H1 (cell line): ENCODE data around the gene TBCD. TPM values are rescaled to one million over a fixed set of nuclear protein-coding genes. Genes with fewer than 3 reads are reported as not detected.

Experiments
- CTCF ChIA-PET: fragments of 300-600 bp; sonication (Branson Sonifier 250); formaldehyde crosslinking; loops from one replicate; lab custom pipeline; 2021; ENCODE audit not compliant: partially characterized antibody; lab: Charles Lee
- POLR2A ChIA-PET: fragments of 300-600 bp; sonication (Branson Sonifier 250); formaldehyde crosslinking; loops from one replicate; lab custom pipeline; 2021; ENCODE audit warnings: inconsistent platforms; ENCODE audit not compliant: partially characterized antibody; lab: Charles Lee
- DNase-seq, 2 experiments: peaks; one replicate each; pipeline versions ENCODE4 v3.0.0 to v3.0.0-alpha.2; 2010 to 2022; ENCODE audit warnings: low spot score in 2 of 2, low read depth in 1 of 2, mixed read lengths in 1 of 2
- FAIRE-seq: peaks from 2 replicates; lab custom pipeline; 2011; peaks lifted over from hg19 to GRCh38; lab: Jason Lieb, UNC
- H2AFZ ChIP-seq: 2 replicates; pipeline ENCODE4 v1.8.1; 2012; ENCODE audit warnings: low read length, inconsistent platforms
- H2AK5ac ChIP-seq: 2 replicates; pipeline ENCODE4 v1.6.1; 2013; ENCODE audit warnings: low read depth, low read length
- H2BK120ac ChIP-seq: replicated peaks from 2 replicates; pipeline ENCODE3; 2013; ENCODE audit warnings: low read depth, low read length, inconsistent platforms
- H2BK12ac ChIP-seq: 2 replicates; pipeline ENCODE4 v1.6.1; 2013; ENCODE audit warnings: low read depth, low read length
- H2BK15ac ChIP-seq: 2 replicates; pipeline ENCODE4 v1.6.1; 2013; ENCODE audit warnings: low read length
- H2BK20ac ChIP-seq: 2 replicates; pipeline ENCODE4 v1.6.1; 2013; ENCODE audit warnings: low read length
- H2BK5ac ChIP-seq: 2 replicates; pipeline ENCODE4 v1.6.1; 2013; ENCODE audit warnings: low read depth, low read length
- H3K14ac ChIP-seq: 2 replicates; pipeline ENCODE4 v1.6.1; 2013; ENCODE audit warnings: inconsistent platforms; ENCODE audit not compliant: insufficient read length
- H3K18ac ChIP-seq: 2 replicates; pipeline ENCODE4 v1.6.1; 2013; ENCODE audit warnings: low read length; ENCODE audit errors: extremely low read depth
- H3K23ac ChIP-seq: 2 replicates; pipeline ENCODE4 v1.6.1; 2013; ENCODE audit warnings: inconsistent platforms; ENCODE audit not compliant: insufficient read length
- H3K23me2 ChIP-seq: 2 replicates; pipeline ENCODE4 v1.6.1; 2013; ENCODE audit warnings: low read depth, low read length
- H3K27ac ChIP-seq: 2 replicates; pipeline ENCODE4 v1.6.1; 2011; ENCODE audit warnings: low read depth, low read length, inconsistent platforms
- H3K27me3 ChIP-seq, 4 experiments: replicated peaks in 1 of 4; 1 replicate in 1 of 4; 2 replicates in 3 of 4; pipeline versions ENCODE4 v1.6.1 to v1.8.1; 2011 to 2013; ENCODE audit warnings: low read length in 3 of 4, mild to moderate bottlenecking in 3 of 4, inconsistent platforms in 2 of 4, mixed read lengths in 2 of 4, moderate library complexity in 1 of 4; ENCODE audit not compliant: control insufficient read depth in 3 of 4, insufficient read depth in 3 of 4; ENCODE audit errors: extremely low read depth in 1 of 4
- H3K36me3 ChIP-seq, 4 experiments: 2 replicates each; pipeline versions ENCODE4 v1.6.1 to v1.8.1; 2011 to 2013; ENCODE audit warnings: mild to moderate bottlenecking in 4 of 4, low read length in 3 of 4, moderate library complexity in 2 of 4, control low read depth in 1 of 4, inconsistent platforms in 1 of 4; ENCODE audit not compliant: insufficient read depth in 4 of 4, control insufficient read depth in 2 of 4
- H3K4ac ChIP-seq: replicated peaks from 2 replicates; pipeline ENCODE3; 2013; ENCODE audit warnings: low read length, low read depth, mixed read lengths, inconsistent platforms; ENCODE audit not compliant: insufficient read length
- H3K4me1 ChIP-seq, 4 experiments: replicated peaks in 1 of 4; 1 replicate in 1 of 4; 2 replicates in 3 of 4; pipeline versions ENCODE4 v1.6.1 to v1.8.1; 2011 to 2013; ENCODE audit warnings: low read length in 3 of 4, inconsistent platforms in 2 of 4, mixed read lengths in 1 of 4; ENCODE audit not compliant: insufficient read depth in 4 of 4, control insufficient read depth in 3 of 4
- H3K4me2 ChIP-seq, 2 experiments: 2 replicates each; pipeline versions ENCODE4 v1.6.1 to v1.8.1; 2011 to 2013; ENCODE audit warnings: low read depth in 2 of 2, low read length in 2 of 2, control low read depth in 1 of 2, inconsistent platforms in 1 of 2, mild to moderate bottlenecking in 1 of 2; ENCODE audit not compliant: insufficient read depth in 1 of 2
- H3K4me3 ChIP-seq, 4 experiments: fragments of 200-600, 300-600 bp in 1 of 4; sonication (generic), shearing (Covaris generic), sonication (Bioruptor Twin) in 1 of 4; 2 replicates each; pipeline versions ENCODE4 v1.5.1 to v1.8.1; 2011 to 2016; ENCODE audit warnings: low read length in 4 of 4, low read depth in 3 of 4, control low read depth in 2 of 4, inconsistent platforms in 2 of 4, mild to moderate bottlenecking in 2 of 4, mixed read lengths in 1 of 4, moderate library complexity in 1 of 4; ENCODE audit not compliant: insufficient read depth in 2 of 4; ENCODE audit errors: extremely low read depth in 1 of 4
- H3K56ac ChIP-seq: replicated peaks from 2 replicates; pipeline ENCODE3; 2013; ENCODE audit warnings: low read depth, mild to moderate bottlenecking, mixed read lengths, low read length, inconsistent platforms; ENCODE audit not compliant: insufficient read length
- H3K79me1 ChIP-seq: 2 replicates; pipeline ENCODE4 v1.6.1; 2013; ENCODE audit warnings: low read depth, low read length, control low read depth
- H3K79me2 ChIP-seq, 2 experiments: 2 replicates each; pipeline versions ENCODE4 v1.6.1 to v1.8.1; 2012 to 2013; ENCODE audit warnings: low read length in 2 of 2, mild to moderate bottlenecking in 2 of 2, inconsistent platforms in 1 of 2; ENCODE audit not compliant: insufficient read depth in 2 of 2, control insufficient read depth in 1 of 2
- H3K9ac ChIP-seq, 4 experiments: replicated peaks in 1 of 4; 1 replicate in 1 of 4; 2 replicates in 3 of 4; pipeline versions ENCODE4 v1.6.1 to v1.8.1; 2011 to 2013; ENCODE audit warnings: low read depth in 3 of 4, low read length in 3 of 4, control low read depth in 2 of 4, mild to moderate bottlenecking in 2 of 4, moderate library complexity in 2 of 4, inconsistent platforms in 1 of 4; ENCODE audit errors: extremely low read depth in 1 of 4
- H3K9me3 ChIP-seq, 2 experiments: 2 replicates each; pipeline versions ENCODE4 v1.6.1 to v1.8.1; 2012 to 2013; ENCODE audit warnings: mild to moderate bottlenecking in 2 of 2, moderate library complexity in 2 of 2, control low read depth in 1 of 2, inconsistent platforms in 1 of 2, low read depth in 1 of 2, low read length in 1 of 2, mixed read lengths in 1 of 2; ENCODE audit not compliant: insufficient read depth in 2 of 2
- H4K20me1 ChIP-seq, 2 experiments: replicated peaks in 1 of 2; 2 replicates each; pipeline versions ENCODE3 to v1.8.1; 2011 to 2013; ENCODE audit warnings: inconsistent platforms in 2 of 2, low read length in 2 of 2, mild to moderate bottlenecking in 1 of 2; ENCODE audit not compliant: insufficient read depth in 2 of 2, control insufficient read depth in 1 of 2
- H4K5ac ChIP-seq: 2 replicates; pipeline ENCODE4 v1.6.1; 2013; ENCODE audit warnings: low read length, low read depth, mixed read lengths, inconsistent platforms; ENCODE audit not compliant: insufficient read length
- H4K8ac ChIP-seq: 2 replicates; pipeline ENCODE4 v1.8.0; 2013; ENCODE audit warnings: mild to moderate bottlenecking, moderate library complexity, low read length, inconsistent platforms; ENCODE audit not compliant: insufficient read depth; ENCODE audit errors: extremely low read depth
- H4K91ac ChIP-seq: replicated peaks from 2 replicates; pipeline ENCODE3; 2013; ENCODE audit warnings: low read length, mixed read lengths, inconsistent platforms; ENCODE audit not compliant: insufficient read length
- BCL11A ChIP-seq, 2 experiments: IDR thresholded peaks; one replicate each; pipeline ENCODE4 v1.6.1; 2011; ENCODE audit warnings: low read depth in 2 of 2, low read length in 2 of 2, mild to moderate bottlenecking in 2 of 2
- EP300 ChIP-seq, 2 experiments: IDR thresholded peaks; 1 replicate in 1 of 2; 2 replicates in 1 of 2; pipeline ENCODE4 v1.6.1; 2011 to 2012; ENCODE audit warnings: low read depth in 2 of 2, low read length in 2 of 2, mild to moderate bottlenecking in 2 of 2, borderline replicate concordance in 1 of 2, inconsistent platforms in 1 of 2, moderate library complexity in 1 of 2
- GABPA ChIP-seq: IDR thresholded peaks from 2 replicates; pipeline ENCODE4 v1.6.1; 2011; ENCODE audit warnings: mild to moderate bottlenecking, low read length, moderate library complexity, borderline replicate concordance; ENCODE audit not compliant: insufficient read depth
- GTF2F1 ChIP-seq: IDR thresholded peaks from 2 replicates; pipeline ENCODE4 v1.6.1; 2012; ENCODE audit warnings: low read depth, low read length, improper control_type of control experiment, borderline replicate concordance
- KDM1A ChIP-seq: fragments of 200-600, 300-600 bp; sonication (generic); IDR thresholded peaks from 2 replicates; pipeline ENCODE4 v1.7.1; 2016; ENCODE audit warnings: mild to moderate bottlenecking, low read length, borderline replicate concordance
- TAF7 ChIP-seq: optimal IDR thresholded peaks from 2 replicates; pipeline ENCODE3; 2011; ENCODE audit warnings: low read depth, mild to moderate bottlenecking, inconsistent platforms, low read length, moderate library complexity, borderline replicate concordance
- WGBS, 2 experiments: shearing (Covaris generic) in 1 of 2; methylation state at CpG; one replicate each; pipeline versions ENCODE4 v1.1.6 to v1.1.7; 2013 to 2015; ENCODE audit warnings: low lambda C conversion rate in 2 of 2, mixed read lengths in 2 of 2, inconsistent platforms in 1 of 2, low coverage in 1 of 2, missing lambda C conversion rate in 1 of 2; ENCODE audit not compliant: insufficient replicate concordance in 2 of 2, insufficient coverage in 1 of 2, insufficient read length in 1 of 2; ENCODE audit errors: extremely low coverage in 1 of 2, missing lambda C conversion rate in 1 of 2; 5-methylcytosine and 5-hydroxymethylcytosine counted together
- polyA plus RNA-seq, 7 experiments: library from polyadenylated mRNA; depleted of rRNA in 3 of 7; stranded (reverse) in 5 of 7; unstranded in 2 of 7; fragments of >200 nt in 5 of 7; fragments of 200-250 nt in 2 of 7; gene quantifications; 1 replicate in 5 of 7; 2 replicates in 1 of 7; 4 replicates in 1 of 7; pipeline versions ENCODE4 v1.2.1 to v1.2.3, GENCODE V29; 2011 to 2013; ENCODE audit warnings: missing spikeins in 2 of 7, mixed read lengths in 2 of 7
- total RNA-seq: library from RNA; stranded (reverse); fragmentation: NEBNext Ultra II Directional; extraction: Animal tissue kit (Norgen Biotek cat#: 25700); gene quantifications from 2 replicates; pipeline ENCODE4 v1.2.1, GENCODE V29; 2021

The TBCD gene
- total and polyA plus RNA-seq, 2 of the 8 experiments (the other 6 are each of a cell fraction or from before 2014, with no cell fraction given) = 118 to 162 TPM

DNA sequence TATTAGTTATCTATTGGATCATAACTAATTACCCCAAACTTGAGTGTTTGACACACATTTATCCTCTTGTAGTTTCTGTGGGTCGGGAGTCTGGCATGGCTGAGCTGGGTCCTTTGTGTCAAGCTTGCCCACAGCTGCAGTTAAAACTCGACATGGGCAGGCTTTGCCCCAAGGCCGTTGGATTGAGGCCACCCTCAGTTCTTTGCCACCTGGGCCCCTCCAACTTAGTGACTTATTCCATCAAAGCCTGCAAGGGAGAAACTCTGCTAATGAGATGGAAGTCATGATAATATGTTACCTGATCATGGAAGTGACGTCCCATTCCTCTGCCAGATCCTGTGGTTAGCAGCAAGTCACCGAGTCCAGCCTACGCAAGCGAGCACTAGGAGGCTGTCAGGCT is 17.2 kb downstream of the TBCD start:
- CTCF ChIA-PET = interaction anchor here (0.7 to 5.0 kb wide), 10 partner anchors 10 to 173 kb away, joined by 3 to 21 read pairs (median 3); no protein-coding TSS in a partner anchor
- H3K27me3 ChIP-seq = no peaks in the 10 kb centered on the region
- 90% methylated on average over 7 of the region's 7 CpGs; no CpG with 5 or more reads in 1 of the 2 experiments for WGBS, 2 experiments
- TF ChIP-seq TAF7 (no peak), GABPA (no peak), EP300 (IDR thresholded peaks at IDR 0.05; ENCODE audit: borderline replicate concordance in 1 of 2, low read depth in 2 of 2, low read length in 2 of 2) (no peak), GTF2F1 (no peak), KDM1A (no peak), BCL11A (IDR thresholded peaks at IDR 0.05; ENCODE audit: low read depth in 2 of 2, low read length in 2 of 2) (no peak)

More for the DNA sequence above, 17.2 kb downstream of the TBCD start:
- no peak for FAIRE-seq
- Histone ChIP-seq H4K91ac (no peak overlapping the region), H2BK120ac (no peak overlapping the region), H2BK5ac (no peak overlapping the region), H4K5ac (no peak overlapping the region), H3K23ac (no peak overlapping the region), H4K20me1 (peaks cover 0 to 6% of the 10 kb centered on the region in 2 experiments), H3K4ac (no peak overlapping the region), H3K4me2 (no peak overlapping the region), H3K79me1 (peaks cover 5% of the 10 kb centered on the region), H3K14ac (no peak overlapping the region), H4K8ac (no peak overlapping the region), H3K4me3 (no peak overlapping the region), H3K79me2 (peaks cover 0 to 5% of the 10 kb centered on the region in 2 experiments; a peak in 1 of 4 replicates), H3K27ac (no peak overlapping the region), H3K9me3 (no peaks in the 10 kb centered on the region), H3K23me2 (no peaks in the 10 kb centered on the region; the same call in 1 of the 2 replicates), H3K18ac (no peak overlapping the region), H3K56ac (no peak overlapping the region), H2BK15ac (no peak overlapping the region), H2AK5ac (no peak overlapping the region), H2BK12ac (no peak overlapping the region), H2AFZ (no peak overlapping the region), H3K9ac (no peak overlapping the region), H3K36me3 (peaks cover 9 to 43% (median 30%) of the 10 kb centered on the region in 4 experiments), H2BK20ac (no peak overlapping the region), H3K4me1 (no peaks in the 10 kb centered on the region)
- no peak for DNase-seq
- POLR2A ChIA-PET = no interaction called here
